GM06990 (cell line): ENCODE results near the gene FNDC3B.
"Not testable (repeated sequence)": the region's sequence is repeated elsewhere in the genome, so short reads cannot be mapped to it uniquely, and the experiment has no call there.

Experiments
- DNase-seq: peaks from one replicate; pipeline ENCODE4 v3.0.0-alpha.2; 2011; ENCODE audit not compliant: insufficient read length; ENCODE audit errors: extremely low read depth
- H3K27me3 ChIP-seq: replicated peaks from 2 replicates; pipeline ENCODE4 v1.6.0; 2011; ENCODE audit warnings: low read length; ENCODE audit not compliant: control insufficient read depth, insufficient read depth
- H3K36me3 ChIP-seq: 2 replicates; pipeline ENCODE4 v1.5.1; 2011; ENCODE audit warnings: low read length; ENCODE audit not compliant: control insufficient read depth, insufficient read depth
- H3K4me3 ChIP-seq: replicated peaks from 2 replicates; pipeline ENCODE4 v1.5.1; 2011; ENCODE audit warnings: low read depth, mild to moderate bottlenecking, control low read depth, low read length
- TF ChIP-seq, protein P1 (sequence below): IDR thresholded peaks from 2 replicates; pipeline ENCODE4 v1.5.1; 2011; ENCODE audit warnings: low read length, control low read depth, mild to moderate bottlenecking, inconsistent platforms; ENCODE audit not compliant: insufficient read depth, poor library complexity, severe bottlenecking

FNDC3B gene

DNA sequence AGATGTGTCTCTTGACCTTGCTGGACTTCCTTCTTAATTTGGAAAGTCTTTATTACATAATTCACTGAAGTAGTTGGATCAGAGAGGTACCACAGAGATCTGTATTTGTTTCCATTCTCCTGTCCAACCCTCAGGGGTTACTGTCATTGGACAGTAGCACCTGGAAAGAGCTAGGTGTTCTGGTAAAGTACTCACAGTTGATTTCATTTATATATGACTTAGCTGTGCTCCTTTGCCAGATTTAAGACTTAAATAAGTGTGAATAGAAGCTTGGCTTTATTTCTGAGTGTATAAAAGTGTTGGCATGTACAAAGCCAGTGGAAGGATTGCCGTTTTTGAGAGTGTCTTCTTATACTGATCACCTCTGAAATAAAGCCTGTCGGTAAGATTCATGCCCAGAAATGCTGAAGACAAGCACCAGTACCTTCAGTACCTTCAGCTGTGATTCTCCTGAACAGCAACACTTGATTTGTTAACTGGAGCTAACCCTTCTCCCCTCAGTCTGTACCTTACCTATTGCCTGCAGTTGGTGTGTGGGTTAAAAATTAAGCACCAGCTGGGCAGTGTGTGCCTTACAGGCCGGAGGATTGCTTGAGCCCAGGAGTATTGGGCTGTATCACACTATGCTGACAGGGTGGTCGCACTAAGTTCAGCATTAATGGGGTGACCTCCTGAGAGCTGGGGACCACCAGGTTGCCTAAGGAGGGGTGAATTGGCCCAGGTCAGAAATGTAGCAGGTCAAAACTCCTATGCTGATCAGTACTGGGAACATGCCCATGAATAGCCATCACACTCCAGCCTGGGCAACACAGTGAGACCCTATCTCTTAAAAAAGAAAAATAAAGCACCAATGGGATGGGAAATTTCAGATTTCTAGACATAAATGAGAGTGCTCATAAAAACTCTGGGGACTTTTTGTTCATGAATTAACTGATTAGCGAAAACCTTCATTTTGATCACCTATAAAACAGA is 197.7 kb downstream of the FNDC3B start:
- TF ChIP-seq, protein P1, sequence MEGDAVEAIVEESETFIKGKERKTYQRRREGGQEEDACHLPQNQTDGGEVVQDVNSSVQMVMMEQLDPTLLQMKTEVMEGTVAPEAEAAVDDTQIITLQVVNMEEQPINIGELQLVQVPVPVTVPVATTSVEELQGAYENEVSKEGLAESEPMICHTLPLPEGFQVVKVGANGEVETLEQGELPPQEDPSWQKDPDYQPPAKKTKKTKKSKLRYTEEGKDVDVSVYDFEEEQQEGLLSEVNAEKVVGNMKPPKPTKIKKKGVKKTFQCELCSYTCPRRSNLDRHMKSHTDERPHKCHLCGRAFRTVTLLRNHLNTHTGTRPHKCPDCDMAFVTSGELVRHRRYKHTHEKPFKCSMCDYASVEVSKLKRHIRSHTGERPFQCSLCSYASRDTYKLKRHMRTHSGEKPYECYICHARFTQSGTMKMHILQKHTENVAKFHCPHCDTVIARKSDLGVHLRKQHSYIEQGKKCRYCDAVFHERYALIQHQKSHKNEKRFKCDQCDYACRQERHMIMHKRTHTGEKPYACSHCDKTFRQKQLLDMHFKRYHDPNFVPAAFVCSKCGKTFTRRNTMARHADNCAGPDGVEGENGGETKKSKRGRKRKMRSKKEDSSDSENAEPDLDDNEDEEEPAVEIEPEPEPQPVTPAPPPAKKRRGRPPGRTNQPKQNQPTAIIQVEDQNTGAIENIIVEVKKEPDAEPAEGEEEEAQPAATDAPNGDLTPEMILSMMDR = no peak
- H3K4me3 ChIP-seq = no peak overlapping the region
- peaks cover 1% of the 10 kb centered on the region; the same call in 1 of the 2 replicates for H3K36me3 ChIP-seq
- no peaks in the 10 kb centered on the region for H3K27me3 ChIP-seq
- DNase-seq = no peak

DNA sequence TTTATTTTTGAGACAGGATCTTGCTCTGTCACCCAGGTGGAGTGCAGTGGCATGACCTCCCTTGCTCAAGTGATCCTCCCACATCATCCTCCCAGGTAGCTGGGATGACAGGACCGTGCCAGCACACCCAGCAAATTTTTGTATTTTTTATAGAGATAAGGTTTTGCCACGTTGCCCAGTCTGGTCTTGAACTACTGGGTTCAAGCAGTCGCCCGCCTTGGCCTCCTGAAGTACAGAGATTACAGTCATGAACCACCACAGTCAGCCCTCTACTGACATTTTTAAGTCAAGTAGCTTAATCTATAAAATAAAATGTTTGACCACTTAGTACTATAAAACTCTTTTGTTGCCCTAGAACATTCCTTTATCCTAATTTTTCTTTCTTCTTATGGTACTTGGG is 198.8 kb downstream of the FNDC3B start:
- H3K36me3 ChIP-seq = peaks cover 1% of the 10 kb centered on the region; the same call in 1 of the 2 replicates
- no peak overlapping the region for H3K4me3 ChIP-seq
- TF ChIP-seq, protein P1 = no peak

DNA sequence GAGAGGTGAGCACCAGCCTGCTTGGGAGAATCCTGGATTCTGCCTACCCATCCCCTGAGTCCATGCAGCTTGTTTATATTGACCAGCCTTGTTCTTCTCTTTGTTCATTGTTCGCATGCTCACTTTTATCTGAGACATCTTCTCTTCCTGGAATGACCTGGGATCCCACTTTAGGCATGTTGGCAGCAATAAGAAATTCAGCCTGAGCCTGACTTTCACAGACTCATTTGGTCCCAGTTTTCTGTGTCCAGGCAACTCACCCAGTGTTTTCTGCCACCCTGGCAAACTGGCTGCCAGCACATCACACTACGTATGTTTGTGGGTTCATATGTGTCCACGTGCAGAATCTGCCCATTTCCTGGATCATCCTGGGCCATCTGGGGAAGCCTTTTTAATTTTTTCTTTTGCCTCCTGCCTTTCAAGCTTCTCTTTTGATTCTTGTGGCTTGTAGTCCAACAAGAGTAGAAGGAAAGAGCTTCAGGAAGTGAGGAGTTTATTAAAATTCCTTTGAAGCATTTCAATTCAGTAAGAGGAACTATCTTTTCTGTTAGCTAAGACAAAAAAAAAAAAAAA is 199.9 kb downstream of the FNDC3B start:
- no peak for DNase-seq
- H3K36me3 ChIP-seq = peaks cover 1% of the 10 kb centered on the region; the same call in 1 of the 2 replicates
- H3K4me3 ChIP-seq = no peak overlapping the region
- TF ChIP-seq, protein P1 = no peak
- H3K27me3 ChIP-seq = no peaks in the 10 kb centered on the region

More for the DNA sequence above, 198.8 kb downstream of the FNDC3B start:
- no peak for DNase-seq
- H3K27me3 ChIP-seq = no peaks in the 10 kb centered on the region

DNA sequence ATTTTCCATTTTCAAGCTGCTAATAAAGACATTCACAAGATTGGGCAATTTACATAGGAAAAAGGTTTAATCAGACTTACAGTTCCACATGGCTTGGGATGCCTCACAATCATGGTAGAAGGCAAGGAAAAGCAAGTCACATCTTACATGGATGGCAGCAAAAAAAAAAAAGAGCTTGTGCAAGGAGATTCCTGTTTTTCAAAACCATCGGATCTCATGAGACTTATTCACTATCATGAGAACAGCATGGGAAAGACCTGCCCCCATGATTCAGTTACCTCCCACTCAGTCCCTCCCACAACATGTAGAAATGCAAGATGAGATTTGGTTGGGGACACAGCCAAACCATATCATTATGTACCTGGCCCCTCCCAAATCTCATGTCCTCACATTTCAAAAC is 202.0 kb downstream of the FNDC3B start:
- DNase-seq = no peak
- no peaks in the 10 kb centered on the region for H3K27me3 ChIP-seq
- H3K4me3 ChIP-seq = no peak overlapping the region
- TF ChIP-seq, protein P1 = no peak
- H3K36me3 ChIP-seq = peaks cover 1% of the 10 kb centered on the region

DNA sequence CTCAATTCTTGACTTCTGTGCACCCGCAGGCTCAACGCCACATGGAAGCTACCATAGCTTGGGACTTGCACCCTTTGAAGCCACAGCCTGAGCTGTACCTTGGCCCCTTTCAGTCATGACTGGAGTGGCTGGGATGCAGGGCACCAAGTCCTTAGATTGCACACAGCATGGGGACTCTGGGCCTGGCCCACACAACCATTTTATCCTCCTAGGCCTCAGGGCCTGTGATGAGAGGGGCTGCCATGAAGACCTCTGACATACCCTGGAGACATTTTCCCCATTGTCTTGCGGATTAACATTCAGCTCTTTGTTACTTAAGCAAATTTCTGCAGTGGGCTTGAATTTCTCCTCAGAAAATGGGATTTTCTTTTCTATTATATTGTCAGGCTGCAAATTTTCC is 203.1 kb downstream of the FNDC3B start:
- not testable (repeated sequence) for H3K4me3 ChIP-seq, H3K27me3 ChIP-seq, H3K36me3 ChIP-seq, DNase-seq

DNA sequence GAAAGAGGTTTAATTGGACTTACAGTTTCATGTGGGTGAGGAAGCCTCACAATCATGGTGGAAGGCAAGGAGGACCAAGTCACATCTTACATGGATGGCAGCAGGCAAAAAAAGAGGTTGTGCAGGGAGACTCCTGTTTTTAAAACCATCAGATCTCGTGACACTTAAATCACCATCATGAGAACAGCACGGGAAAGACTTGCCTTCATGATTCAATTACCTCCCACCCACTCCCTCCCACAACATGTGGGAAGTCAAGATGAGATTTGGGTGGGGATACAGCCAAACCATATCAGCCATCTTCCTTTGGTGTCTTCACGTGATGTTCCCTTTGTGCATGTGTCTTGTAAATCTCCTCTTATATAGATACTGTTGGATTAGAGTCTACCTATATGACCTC is 204.0 kb downstream of the FNDC3B start:
- H3K36me3 ChIP-seq, DNase-seq, H3K27me3 ChIP-seq, H3K4me3 ChIP-seq: not testable (repeated sequence)
